SKM-1 (cell line): ENCODE results near the gene CTH.
"Not testable (repeated sequence)": the region's sequence is repeated elsewhere in the genome, so short reads cannot be mapped to it uniquely, and the experiment has no call there.

Experiments
- DNase-seq: peaks from one replicate; lab custom pipeline; 2025; ENCODE audit not compliant: unreplicated experiment; lab: John Stamatoyannopoulos, UW

CTH gene

DNA sequence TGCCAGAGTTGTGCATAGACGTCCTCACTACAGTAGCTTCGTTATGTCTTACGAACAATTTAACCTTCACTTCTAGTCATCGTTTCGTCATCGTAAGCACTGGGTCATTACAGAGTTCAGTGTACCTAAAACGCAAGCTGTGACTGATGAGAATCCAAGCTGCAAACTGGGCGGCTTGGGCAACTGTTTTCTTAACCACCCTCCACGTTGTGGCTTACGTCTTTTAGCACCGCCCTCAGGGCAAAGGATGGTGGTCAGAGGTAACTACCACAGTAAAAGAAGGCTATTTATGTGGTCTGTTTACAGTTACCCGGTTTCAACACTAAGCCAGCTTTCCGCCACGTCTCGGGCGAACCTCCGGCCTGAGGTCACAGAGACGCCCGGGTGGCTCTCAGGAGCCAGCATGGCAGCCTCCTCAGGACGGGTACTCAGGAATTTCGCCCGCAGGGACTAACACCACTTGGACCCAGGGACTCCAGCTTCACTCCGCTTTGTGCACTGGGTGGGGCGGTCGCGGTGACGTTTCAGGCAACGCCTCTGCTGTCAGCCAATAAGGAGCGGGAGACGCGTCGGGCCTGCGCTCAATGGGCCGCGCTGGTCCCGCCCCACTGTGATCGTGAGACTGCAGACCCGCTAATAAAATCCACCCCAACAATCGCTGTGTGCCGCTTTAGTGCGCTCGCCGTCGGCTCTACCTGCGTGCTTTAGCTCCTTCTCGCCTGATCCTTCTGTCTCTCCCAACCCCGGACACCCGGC, at the start of gene CTH:
Gene CTH (plus strand): TSS at position 665 of the 756 bp plus-strand sequence. CDS start 148 bp downstream, outside the sequence.
- DNase-seq: peak; percentile 91

DNA sequence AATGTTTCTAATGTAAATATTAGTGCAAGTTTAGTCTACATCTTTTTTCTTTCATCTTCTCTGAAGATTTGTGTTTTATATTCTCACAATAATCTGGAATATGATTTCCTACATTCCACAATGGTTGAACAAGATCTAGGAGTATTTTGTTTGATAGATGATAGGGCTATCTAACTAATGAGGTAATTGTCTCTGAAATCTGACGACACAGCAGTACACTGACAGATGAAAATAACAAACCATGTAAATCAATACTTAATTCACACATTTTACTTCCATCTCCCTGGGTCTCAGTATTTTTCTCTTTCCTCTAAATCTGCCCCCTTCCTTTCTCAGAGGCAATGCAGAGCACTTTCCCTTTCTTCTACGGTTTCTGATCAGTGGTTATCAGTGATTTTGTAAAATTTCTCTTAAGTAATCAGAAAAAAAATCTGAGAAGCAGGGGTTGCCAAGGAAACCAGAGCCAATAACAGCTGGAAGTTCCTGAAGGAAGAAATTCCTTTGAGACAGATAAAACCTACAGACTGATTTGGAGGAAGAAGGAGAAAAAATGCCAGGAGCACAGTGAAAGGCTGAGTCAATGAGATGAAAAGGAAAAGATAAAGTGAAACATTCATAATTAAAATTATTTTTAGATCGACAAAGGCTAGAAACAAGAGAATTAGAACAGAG, 49.2 kb upstream of the CTH start:
- DNase-seq: no peak

DNA sequence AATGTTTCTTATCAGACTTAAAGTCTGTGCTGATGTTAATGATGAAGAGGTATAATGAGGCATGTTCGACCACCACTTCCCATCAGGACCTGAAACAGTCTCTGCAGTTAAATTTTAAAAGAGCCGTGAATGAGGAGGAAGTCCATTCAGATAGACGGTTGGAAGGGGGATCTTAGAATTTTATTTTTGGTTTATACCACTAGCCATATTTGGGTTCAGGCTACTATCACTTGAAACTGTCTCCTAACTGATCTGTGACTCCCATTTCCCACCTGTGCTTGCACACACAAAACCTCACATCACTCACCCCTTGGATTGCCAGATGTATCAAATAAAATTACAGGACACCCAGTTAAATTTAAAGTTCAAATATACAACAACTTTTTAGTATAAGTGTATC, 46.6 kb upstream of the CTH start:
- DNase-seq: no peak

DNA sequence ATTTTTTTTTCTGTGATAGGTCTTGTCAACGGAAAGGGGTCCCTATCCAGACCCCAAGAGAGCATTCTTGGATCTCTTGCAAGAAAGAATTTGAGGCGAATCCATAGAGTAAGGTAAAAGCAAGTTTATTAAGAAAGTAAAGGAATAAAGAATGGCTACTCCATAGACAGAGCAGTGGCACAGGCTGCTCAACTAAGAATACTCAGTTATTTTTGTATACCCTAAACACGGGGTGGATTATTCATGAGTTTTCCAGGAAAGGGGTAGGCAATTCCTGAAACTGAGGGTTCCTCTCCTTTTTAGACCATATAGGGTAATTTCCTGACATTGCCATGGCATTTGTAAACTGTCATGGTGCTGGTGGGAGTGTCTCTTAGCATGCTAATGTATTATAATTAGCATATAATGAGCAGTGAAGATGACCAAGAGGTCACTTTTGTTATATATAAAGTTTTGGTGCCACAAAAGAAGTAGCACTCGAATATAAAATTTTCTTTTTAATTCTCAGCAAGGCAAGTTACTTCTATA, 44.6 kb upstream of the CTH start:
- DNase-seq: not testable (repeated sequence)

DNA sequence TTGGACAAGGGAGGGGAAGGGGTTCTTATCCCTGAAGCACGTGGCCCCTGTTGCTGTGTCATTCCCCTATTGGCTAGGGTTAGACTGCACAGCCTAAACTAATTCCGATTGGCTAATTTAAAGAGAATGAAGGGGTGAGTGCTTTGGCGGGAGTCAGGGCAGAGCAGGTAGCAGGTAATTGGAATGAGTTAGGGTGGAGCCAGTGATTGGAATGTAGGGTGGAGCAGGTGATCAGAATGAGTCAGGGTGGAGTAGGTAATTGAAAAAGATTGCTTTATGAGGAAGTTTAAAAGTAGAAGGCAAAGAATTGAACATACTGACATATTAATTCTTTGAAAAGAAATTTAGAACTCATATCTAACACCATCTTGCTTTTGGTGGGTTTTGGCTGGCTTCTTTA, 44.1 kb upstream of the CTH start:
- DNase-seq: not testable (repeated sequence)

DNA sequence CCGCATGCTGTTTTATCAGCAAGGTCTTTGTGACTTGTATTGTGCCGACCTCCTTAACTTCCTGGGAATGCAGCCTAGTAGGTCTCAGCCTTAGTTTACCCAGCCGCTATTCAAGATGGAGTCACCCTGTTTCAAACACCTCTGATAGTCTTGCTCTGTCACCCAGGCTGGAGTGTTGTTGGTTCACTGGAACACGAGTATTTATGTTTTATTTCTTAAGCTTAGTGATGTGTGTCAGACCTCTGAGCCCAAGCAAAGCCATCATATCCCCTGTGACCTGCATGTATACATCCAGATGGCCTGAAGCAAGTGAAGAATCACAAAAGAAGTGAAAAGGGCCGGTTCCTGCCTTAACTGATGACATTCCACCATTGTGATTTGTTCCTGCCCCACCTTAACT, 43.7 kb upstream of the CTH start:
- DNase-seq: not testable (repeated sequence)

DNA sequence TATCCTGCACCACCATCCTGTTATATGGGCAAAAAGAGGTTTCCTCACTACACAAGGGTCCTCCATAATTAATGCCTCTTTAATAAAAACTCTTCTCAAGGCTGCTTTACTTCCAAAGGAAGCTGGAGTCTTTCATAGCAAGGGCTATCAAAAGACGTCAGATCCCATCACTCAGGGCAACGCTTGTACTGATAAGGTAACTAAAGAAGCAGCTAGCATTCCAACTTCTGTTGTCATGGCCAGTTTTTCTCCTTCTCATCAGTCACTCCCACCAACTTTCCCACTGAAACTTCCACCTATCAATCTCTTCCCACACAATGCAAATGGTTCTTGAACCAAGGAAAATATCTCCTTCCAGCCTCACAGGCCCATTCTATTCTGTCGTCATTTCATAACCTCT, 39.5 kb upstream of the CTH start:
- not testable (repeated sequence) for DNase-seq

DNA sequence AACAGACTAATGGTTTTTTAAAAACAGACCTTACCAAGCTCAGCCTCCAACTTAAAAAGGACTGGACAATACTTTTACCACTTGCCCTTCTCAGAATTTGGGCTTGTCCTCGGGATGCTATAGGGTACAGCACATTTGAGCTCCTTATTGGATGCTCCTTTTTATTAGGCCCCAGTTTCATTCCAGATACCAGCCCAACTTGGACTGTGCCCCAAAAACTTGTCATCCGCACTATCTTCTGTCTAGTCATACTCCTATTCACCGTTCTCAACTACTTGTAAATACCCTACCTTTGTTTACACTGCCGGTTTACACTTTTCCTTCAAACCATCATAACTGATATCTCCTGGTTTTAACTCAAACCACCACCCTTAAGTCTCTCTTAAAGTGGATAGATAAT, 38.6 kb upstream of the CTH start:
- DNase-seq: no peak

DNA sequence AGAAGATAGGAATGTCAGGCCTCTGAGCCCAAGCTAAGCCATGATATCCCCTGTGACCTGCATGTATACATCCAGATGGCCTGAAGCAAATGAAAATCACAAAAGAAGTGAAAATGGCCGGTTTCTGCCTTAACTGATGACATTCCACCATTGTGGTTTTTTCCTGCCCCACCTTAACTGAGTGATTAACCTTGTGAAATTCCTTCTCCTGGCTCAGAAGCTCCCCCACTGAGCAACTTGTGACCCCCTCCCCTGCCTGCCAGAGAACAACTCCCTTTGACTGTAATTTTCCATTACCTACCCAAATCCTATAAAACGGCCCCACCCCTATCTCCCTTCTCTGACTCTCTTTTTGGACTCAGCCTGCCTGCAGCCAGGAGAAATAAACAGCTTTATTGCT, 37.5 kb upstream of the CTH start:
- DNase-seq: not testable (repeated sequence)

DNA sequence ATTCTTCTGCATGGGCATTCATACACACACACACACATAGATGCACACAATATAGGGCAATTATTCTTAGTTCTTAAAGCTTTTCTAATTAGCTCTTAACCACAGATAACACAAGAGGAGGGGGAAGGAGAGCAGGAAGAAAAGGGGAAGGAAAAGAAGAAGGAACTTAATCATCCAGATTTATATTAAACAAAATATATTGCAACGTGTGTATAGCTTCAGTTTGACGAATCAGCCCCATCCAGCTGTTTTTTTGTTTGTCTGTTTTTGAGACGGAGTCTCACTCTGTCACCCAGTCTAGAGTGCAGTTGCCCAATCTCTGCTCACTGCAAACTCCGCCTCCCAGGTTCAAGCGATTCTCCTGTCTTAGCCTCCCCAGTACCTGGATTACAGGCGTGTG, 34.9 kb upstream of the CTH start:
- no peak for DNase-seq

DNA sequence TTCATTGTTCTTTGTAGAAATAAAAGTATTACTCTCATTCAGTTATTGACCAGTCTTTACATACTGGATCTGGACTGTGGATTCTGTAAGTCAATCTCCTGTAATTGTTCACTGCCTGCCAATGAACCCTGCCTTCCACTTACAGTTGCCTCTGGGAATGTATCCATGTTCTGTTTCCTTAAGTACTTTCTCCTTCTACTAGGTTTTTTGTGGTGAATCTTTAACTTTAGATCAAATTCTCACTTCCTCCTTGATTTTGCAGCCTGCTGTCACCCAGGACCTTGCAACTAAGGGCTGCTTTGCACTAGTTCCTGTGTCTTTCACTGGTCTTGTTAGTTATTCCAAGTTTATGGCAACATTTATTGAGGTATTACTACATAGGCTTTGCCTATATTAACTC, 28.4 kb upstream of the CTH start:
- DNase-seq: no peak

DNA sequence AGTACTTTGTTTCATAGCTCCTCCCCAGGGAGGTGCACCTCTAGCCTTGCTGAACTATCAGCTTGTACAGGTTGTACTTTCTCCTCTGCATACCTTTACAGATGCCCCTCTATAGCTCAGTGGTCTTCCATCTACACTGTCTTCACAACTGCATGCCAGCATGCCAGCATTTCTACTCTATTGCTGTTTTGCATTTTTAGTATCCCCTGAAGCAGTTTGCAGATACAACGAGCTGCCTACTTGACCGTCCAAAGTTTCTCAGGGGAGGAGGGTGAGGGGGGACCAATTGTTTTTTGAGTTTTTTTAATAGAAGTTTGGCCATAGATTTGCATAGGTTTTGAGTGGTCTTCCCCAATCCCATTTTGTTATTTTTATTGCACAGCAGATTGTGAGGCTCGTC, 27.6 kb upstream of the CTH start:
- no peak for DNase-seq

DNA sequence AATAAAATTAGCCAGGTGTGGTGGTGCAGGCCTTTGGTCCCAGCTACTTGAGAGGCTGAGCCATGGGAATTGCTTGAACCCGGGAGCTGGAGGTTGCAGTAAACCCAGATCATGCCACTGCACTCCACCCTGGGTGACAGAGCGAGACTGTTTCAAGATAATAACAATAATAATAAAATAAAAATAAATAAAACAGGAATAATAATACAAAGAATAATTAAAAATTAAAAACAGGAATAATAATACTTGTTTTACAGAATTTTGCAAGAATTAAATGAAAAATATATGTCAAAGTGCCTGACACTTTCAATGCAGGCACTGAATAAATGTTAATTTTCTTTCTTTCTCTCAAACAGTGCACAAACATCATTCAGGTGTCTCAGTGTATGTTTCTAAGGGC, 26.5 kb upstream of the CTH start:
- DNase-seq: no peak

DNA sequence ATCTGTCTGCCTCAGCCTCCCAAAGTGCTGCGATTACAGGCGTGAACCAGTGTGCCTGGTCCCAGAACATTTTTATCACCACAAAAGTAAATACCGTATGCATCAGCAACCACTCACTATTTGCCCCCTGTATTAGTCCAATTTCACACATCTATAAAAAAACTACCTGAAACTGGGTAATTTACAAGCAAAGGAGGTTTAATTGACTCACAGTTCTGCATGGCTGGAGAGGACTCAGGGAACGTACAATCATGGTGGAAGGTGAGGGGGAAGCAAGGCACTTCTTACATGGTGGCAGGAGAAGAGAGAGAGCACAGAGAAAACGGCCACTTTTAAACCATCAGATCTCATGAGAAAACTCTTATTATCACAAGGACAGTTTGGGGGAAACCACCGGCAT, 25.6 kb upstream of the CTH start:
- no peak for DNase-seq

DNA sequence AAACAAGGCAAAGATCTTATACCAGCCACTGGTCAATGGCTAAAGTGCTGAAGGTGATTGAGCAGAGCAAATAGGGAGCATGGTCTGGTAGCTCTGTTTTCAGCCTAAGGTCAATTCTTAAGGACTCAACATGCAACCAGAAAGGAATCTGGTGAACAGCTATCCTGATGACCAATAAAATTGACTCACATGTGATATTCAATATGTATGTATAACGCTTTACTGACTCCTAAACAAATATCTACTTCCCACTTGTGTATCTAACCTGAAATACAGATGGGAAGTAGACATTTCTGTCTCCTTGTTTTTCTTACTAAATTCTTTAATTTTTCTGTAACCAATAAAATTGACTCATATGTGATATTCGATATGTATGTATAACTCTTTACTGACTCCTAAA, 24.9 kb upstream of the CTH start:
- DNase-seq: no peak

DNA sequence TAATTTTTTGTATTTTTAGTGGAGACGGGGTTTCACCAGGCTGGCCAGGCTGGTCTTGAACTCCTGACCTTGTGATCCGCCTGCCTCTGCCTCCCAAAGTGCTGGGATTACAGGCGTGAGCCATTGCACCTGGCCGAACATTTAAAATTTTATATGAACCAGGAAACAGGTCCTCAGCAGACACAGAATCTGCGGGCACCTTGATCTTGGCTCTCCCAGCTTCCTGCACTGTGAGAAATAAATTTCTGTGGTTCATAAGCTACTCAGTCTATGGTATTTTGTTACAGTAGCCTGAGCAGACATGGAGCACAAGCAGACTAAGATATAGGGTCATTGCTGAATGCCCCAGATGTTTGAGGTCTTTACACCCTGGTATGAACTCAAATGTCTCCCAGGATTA, 23.6 kb upstream of the CTH start:
- no peak for DNase-seq

DNA sequence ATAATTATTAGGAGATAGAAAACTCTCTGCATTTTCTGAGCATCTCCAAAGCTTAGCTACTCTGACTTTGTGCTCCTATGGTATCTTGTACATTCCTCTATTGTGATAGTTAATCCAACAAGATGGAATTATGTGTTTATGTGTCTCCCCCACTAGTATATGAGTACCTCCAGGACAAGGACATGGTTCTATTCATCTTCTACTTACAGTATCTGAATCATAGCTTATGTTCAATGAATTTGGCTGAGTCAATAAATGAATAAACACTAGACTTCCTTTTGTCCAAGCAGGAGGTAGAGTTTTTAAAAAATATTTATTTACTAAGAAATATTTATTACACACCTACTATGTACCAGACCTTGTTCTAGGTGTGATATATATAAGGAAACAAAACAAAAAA, 18.4 kb upstream of the CTH start:
- DNase-seq: no peak

DNA sequence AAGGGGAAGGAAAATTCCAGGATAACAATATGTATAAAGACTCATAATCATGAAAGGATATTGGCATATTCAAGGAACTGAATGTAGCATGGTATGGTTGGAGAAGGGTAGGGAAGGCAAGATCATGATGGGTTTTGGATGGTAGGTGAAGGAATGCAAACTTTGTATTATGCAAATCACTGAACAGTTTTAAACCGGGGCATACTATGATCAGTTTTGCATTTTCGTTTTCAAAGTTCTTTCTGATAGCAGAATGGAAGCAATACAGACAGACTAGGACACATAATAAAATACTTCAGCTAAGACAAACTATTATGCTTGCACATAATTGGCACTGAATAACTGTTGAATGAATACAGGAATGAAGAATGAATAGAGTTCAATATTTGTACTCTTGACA, 14.5 kb upstream of the CTH start:
- DNase-seq: no peak

DNA sequence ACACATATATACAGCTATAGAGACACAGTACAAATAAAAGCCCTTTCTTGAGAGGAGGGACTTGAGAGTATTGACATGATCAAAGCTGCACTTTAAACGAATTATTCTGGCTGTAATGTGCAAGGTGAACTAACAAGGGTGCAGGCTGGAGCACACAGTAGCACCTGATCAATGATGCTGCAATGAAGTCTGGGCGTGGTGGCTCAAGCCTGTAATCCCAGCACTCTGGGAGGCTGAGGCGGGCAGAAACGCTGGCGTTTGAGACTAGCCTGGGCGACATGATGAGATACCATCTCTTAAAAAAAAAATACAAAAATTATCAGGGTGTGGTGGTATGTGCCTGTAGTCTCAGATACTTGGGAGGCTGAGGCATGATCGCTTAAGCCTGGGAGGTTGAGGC, 14.1 kb upstream of the CTH start:
- DNase-seq: no peak

DNA sequence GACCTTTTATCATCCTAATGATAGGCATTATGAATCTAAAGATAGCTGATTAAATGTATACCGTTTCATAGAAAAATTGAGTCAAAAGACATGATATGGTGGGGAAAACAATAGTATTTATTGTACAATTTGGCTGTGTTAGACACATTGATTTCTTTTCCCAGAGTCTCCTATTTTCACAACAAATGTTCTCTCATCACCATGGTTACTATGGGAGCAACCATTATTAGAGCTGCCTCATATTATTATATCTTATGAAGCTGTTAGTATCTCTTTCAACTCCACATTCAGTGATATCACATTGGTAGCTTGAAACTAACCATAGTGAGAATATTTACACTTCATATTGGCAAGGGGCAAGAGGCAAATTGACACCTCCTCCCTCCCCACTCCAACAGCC, 10.7 kb upstream of the CTH start:
- no peak for DNase-seq

DNA sequence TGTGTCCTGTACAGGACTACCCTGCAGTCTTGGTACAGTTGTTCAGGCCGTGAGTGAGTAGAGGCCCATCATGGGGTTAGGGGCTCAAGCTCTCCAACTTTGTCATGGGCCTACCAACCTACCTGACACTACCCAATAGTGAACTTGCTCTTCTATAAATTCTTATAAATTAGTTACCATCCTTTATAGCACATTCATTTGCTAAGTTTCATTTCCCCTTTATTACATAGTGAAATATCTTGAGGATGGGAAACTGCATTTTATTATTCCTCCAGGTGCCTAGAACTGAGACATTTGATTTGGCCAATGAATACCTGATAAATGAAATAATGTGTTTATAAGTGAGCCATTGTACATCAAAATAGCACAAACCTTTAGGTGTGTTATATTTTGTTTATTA, 9.1 kb upstream of the CTH start:
- DNase-seq: no peak

DNA sequence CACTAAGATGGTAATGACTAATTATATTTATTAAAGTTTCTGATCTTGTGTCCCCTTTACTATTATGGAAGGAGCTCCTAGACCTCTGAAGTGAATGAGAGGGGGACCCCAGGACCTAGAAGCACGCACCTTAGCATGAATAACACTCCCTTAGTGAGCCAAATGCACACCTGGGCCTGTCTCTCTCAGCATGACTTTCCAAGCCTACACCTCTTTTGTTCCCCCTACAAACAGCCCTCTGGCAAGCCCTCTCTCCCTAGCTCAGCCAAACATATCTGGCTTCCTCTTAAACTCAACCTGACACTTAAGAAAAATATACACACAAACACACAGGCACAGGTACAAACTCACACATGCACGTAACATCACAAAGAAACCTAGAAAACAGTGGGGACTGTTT, 7.3 kb upstream of the CTH start:
- DNase-seq: no peak
